A549 (cell line): Measurements from ENCODE around the gene CFAP46. TPM values are rescaled to one million over a fixed set of nuclear protein-coding genes. Genes with fewer than 3 reads are reported as not detected.

Source experiments
- ATAC-seq, 2 experiments: fragments of 200-7000 bp in 1 of 2; fragments of >200 bp in 1 of 2; cut with Nextera tagmentation in 1 of 2; cut with Tn5 transposase in 1 of 2; 3 replicates each; pipeline versions ENCODE4 v1.8.0 to v1.9.1; 2018 to 2020; ENCODE audit warnings: mild to moderate bottlenecking in 1 of 2, moderate library complexity in 1 of 2
- CTCF ChIA-PET: fragments of 300-600 bp; sonication (Branson Sonifier 250); formaldehyde crosslinking; extraction: SDS; loops from one replicate; lab custom pipeline; 2021; ENCODE audit warnings: antibody characterized with exemption, inconsistent platforms; lab: Yijun Ruan, JAX
- POLR2A ChIA-PET: fragments of 350-600 bp; formaldehyde crosslinking; extraction: SDS; loops from one replicate; lab custom pipeline; 2021; ENCODE audit warnings: antibody characterized with exemption, inconsistent platforms; lab: Yijun Ruan, JAX
- DNase-seq, 2 experiments: peaks; one replicate each; pipeline versions ENCODE4 v3.0.0 to v3.0.0-alpha.2; 2011 to 2016; ENCODE audit warnings: low read depth in 1 of 2, low spot score in 1 of 2
- FAIRE-seq: peaks from 2 replicates; lab custom pipeline; 2011; peaks lifted over from hg19 to GRCh38; lab: Jason Lieb, UNC
- H3K27ac ChIP-seq, 2 experiments: fragments of >200 bp; sonication (Bioruptor Twin); formaldehyde crosslinking; 3 replicates each; pipeline ENCODE4 v1.5.1; 2016 to 2017
- H3K4me1 ChIP-seq: fragments of >200 bp; sonication (Bioruptor Twin); formaldehyde crosslinking; 3 replicates; pipeline ENCODE4 v1.6.1; 2016
- H3K4me2 ChIP-seq: fragments of >200 bp; sonication (Bioruptor Twin); formaldehyde crosslinking; 3 replicates; pipeline ENCODE4 v1.6.1; 2016
- H3K4me3 ChIP-seq: fragments of >200 bp; sonication (Bioruptor Twin); formaldehyde crosslinking; 3 replicates; pipeline ENCODE4 v1.5.1; 2016
- H3K9me3 ChIP-seq: fragments of >200 bp; sonication (Bioruptor Twin); formaldehyde crosslinking; 3 replicates; pipeline ENCODE4 v1.6.1; 2016
- BHLHE40 ChIP-seq: IDR thresholded peaks from 2 replicates; pipeline ENCODE4 v1.6.1; 2012; ENCODE audit warnings: low read depth, low read length, inconsistent platforms
- CBX2 ChIP-seq: fragments of 200-600 bp; sonication (generic); IDR thresholded peaks from 2 replicates; pipeline ENCODE4 v1.6.1; 2016; ENCODE audit warnings: low read depth, mild to moderate bottlenecking, borderline replicate concordance
- CBX8 ChIP-seq: fragments of 200-600 bp; sonication (generic); IDR thresholded peaks from 2 replicates; pipeline ENCODE4 v1.6.1; 2016
- CEBPB ChIP-seq, 2 experiments: fragments of >200 bp in 1 of 2; sonication (Bioruptor Twin) in 1 of 2; formaldehyde crosslinking in 1 of 2; IDR thresholded peaks; 2 replicates each; pipeline ENCODE4 v1.6.1; 2012 to 2016
- CHD4 ChIP-seq: fragments of 200-600 bp; sonication (generic); IDR thresholded peaks from 2 replicates; pipeline ENCODE4 v1.6.1; 2016; ENCODE audit warnings: antibody characterized with exemption, mild to moderate bottlenecking, borderline replicate concordance
- E2F6 ChIP-seq: IDR thresholded peaks from 2 replicates; pipeline ENCODE4 v1.6.1; 2012; ENCODE audit warnings: low read depth, borderline replicate concordance
- EHMT2 ChIP-seq: fragments of 200-600 bp; sonication (generic); IDR thresholded peaks from 2 replicates; pipeline ENCODE4 v1.6.1; 2016; ENCODE audit warnings: antibody characterized with exemption, low read depth, mild to moderate bottlenecking, moderate library complexity
- ESRRA ChIP-seq: fragments of 150-350 bp; IDR thresholded peaks from 2 replicates; pipeline ENCODE4 v1.6.1; 2014; ENCODE audit warnings: mild to moderate bottlenecking, low read length, borderline replicate concordance
- FOXS1 ChIP-seq: fragments of 250-450 bp; sonication (Bioruptor Pico); IDR thresholded peaks from 2 replicates; pipeline ENCODE4 v1.5.0; 2020; ENCODE audit warnings: mild to moderate bottlenecking, moderate library complexity
- HES2 ChIP-seq: fragments of >200 bp; sonication (Bioruptor Twin); formaldehyde crosslinking; IDR thresholded peaks from 2 replicates; pipeline ENCODE4 v1.6.1; 2016
- HEYL ChIP-seq: fragments of 250-450 bp; sonication (Bioruptor Pico); IDR thresholded peaks from 2 replicates; pipeline ENCODE4 v1.8.0; 2021; ENCODE audit warnings: mild to moderate bottlenecking, moderate library complexity
- HOXB13 ChIP-seq: fragments of 250-450 bp; sonication (Bioruptor Pico); IDR thresholded peaks from 2 replicates; pipeline ENCODE4 v1.5.0; 2020; ENCODE audit warnings: low read depth, mild to moderate bottlenecking, moderate library complexity
- HOXB5 ChIP-seq: fragments of 250-450 bp; sonication (Bioruptor Pico); IDR thresholded peaks from 2 replicates; pipeline ENCODE4 v1.5.0; 2020; ENCODE audit warnings: mild to moderate bottlenecking, moderate library complexity
- JUNB ChIP-seq: fragments of >200 bp; sonication (Bioruptor Twin); formaldehyde crosslinking; IDR thresholded peaks from 2 replicates; pipeline ENCODE4 v1.6.1; 2016
- MAX ChIP-seq: IDR thresholded peaks from 2 replicates; pipeline ENCODE4 v1.6.1; 2012
- MAZ ChIP-seq: fragments of 150-350 bp; IDR thresholded peaks from 2 replicates; pipeline ENCODE4 v1.6.1; 2014; ENCODE audit warnings: antibody characterized with exemption, low read depth, low read length, borderline replicate concordance
- NFE2L2 ChIP-seq: fragments of 150-350 bp; conservative IDR thresholded peaks from 2 replicates; pipeline ENCODE4 v1.6.1; 2014; ENCODE audit warnings: low read length
- NPAS2 ChIP-seq: fragments of 250-450 bp; sonication (Bioruptor Pico); IDR thresholded peaks from 2 replicates; pipeline ENCODE4 v1.8.0; 2022; ENCODE audit warnings: mild to moderate bottlenecking, moderate library complexity, borderline replicate concordance
- PBX3 ChIP-seq: IDR thresholded peaks from 2 replicates; pipeline ENCODE4 v1.6.1; 2012
- POLR2A ChIP-seq: IDR thresholded peaks from 2 replicates; pipeline ENCODE4 v1.6.1; 2012; ENCODE audit warnings: mild to moderate bottlenecking, low read length
- POLR2AphosphoS2 ChIP-seq: conservative IDR thresholded peaks from 2 replicates; pipeline ENCODE4 v1.6.1; 2012; ENCODE audit warnings: low read length, improper control_type of control experiment, inconsistent platforms
- RAD21 ChIP-seq, 2 experiments: fragments of >200 bp in 1 of 2; sonication (Bioruptor Twin) in 1 of 2; formaldehyde crosslinking in 1 of 2; IDR thresholded peaks in 1 of 2; conservative IDR thresholded peaks in 1 of 2; 2 replicates in 1 of 2; 3 replicates in 1 of 2; pipeline ENCODE4 v1.6.1; 2012 to 2018; ENCODE audit warnings: inconsistent platforms in 1 of 2
- TP53 ChIP-seq: fragments of 250-450 bp; sonication (Bioruptor Pico); IDR thresholded peaks from 2 replicates; pipeline ENCODE4 v1.5.0; 2021; ENCODE audit warnings: mild to moderate bottlenecking, moderate library complexity
- ZSCAN20 ChIP-seq: fragments of 250-450 bp; sonication (Bioruptor Pico); IDR thresholded peaks from 2 replicates; pipeline ENCODE4 v1.8.0; 2022; ENCODE audit warnings: mild to moderate bottlenecking, moderate library complexity
- WGBS: methylation state at CpG from one replicate; pipeline ENCODE4 v1.1.6; 2017; ENCODE audit errors: missing lambda C conversion rate; 5-methylcytosine and 5-hydroxymethylcytosine counted together
- polyA plus RNA-seq, 4 experiments: library from polyadenylated mRNA; depleted of rRNA in 3 of 4; stranded (reverse); fragments of >200 nt; fragmentation: RNase III in 1 of 4; extraction: RNeasy Plus Mini Kit Qiagen cat#74134 plus additional on column Dnase treatment in 1 of 4; gene quantifications; 2 replicates in 3 of 4; 3 replicates in 1 of 4; pipeline ENCODE4 v1.2.3, GENCODE V29; 2011 to 2017

Gene CFAP46
- polyA plus RNA-seq, 2 of the 4 experiments (the other 2 are of a cell fraction), result 0.88 to 1.8 TPM

- ChIA-PET POLR2A (no interaction called here), CTCF (no interaction called here)
- FAIRE-seq (no peak), DNase-seq (no peak), ATAC-seq (no peak)
- peaks cover 18% of the 10 kb centered on the region for H3K9me3 ChIP-seq
- 51% methylated on average over 12 of the region's 12 CpGs for WGBS
- H3K4me3 ChIP-seq, result no peak overlapping the region
- no peaks in the 10 kb centered on the region for H3K4me1 ChIP-seq
- no peak overlapping the region for H3K4me2 ChIP-seq
- TF ChIP-seq RAD21 (conservative IDR thresholded peaks at IDR 0.05 in 1 of 2, IDR thresholded peaks at IDR 0.05 in 1 of 2), result no peak
- TF ChIP-seq MAX, result no peak
- TF ChIP-seq E2F6, result no peak
- no peak for TF ChIP-seq JUNB
- no peak for TF ChIP-seq ZSCAN20 (CRISPR knock-in tag)
- no peak overlapping the region for H3K27ac ChIP-seq
Observed at GRCh38 chr10:132848291-132848701, 94.1 kb downstream of the CFAP46 start.

- WGBS, result 47% methylated on average over 17 of the region's 17 CpGs
- ChIA-PET POLR2A (no interaction called here), CTCF (no interaction called here)
- no peak for TF ChIP-seq MAZ
- TF ChIP-seq PBX3, result no peak
- no peak for TF ChIP-seq CBX2
- no peak for TF ChIP-seq POLR2A
- TF ChIP-seq HES2, result no peak
- TF ChIP-seq BHLHE40, result no peak
- no peak for TF ChIP-seq CBX8
- no peak for TF ChIP-seq HEYL (CRISPR knock-in tag)
- TF ChIP-seq FOXS1 (CRISPR knock-in tag), result no peak
- ATAC-seq, result no peak
- DNase-seq, result no peak
- H3K4me2 ChIP-seq, result no peak overlapping the region
- FAIRE-seq, result no peak
- no peak overlapping the region for H3K4me3 ChIP-seq
- no peaks in the 10 kb centered on the region for H3K4me1 ChIP-seq
- H3K27ac ChIP-seq, result no peak overlapping the region
- H3K9me3 ChIP-seq, result peaks cover 18% of the 10 kb centered on the region
Observed at GRCh38 chr10:132847856-132848255, 94.5 kb downstream of the CFAP46 start.

- ChIA-PET POLR2A (no interaction called here), CTCF (no interaction called here)
- H3K4me3 ChIP-seq, result no peak overlapping the region
- no peak for FAIRE-seq
- no peak overlapping the region for H3K4me2 ChIP-seq
- no peak for DNase-seq
- H3K9me3 ChIP-seq, result peaks cover 18% of the 10 kb centered on the region
- ATAC-seq, result no peak
- H3K27ac ChIP-seq, result no peak overlapping the region
- TF ChIP-seq NPAS2 (CRISPR knock-in tag), result no peak
- no peak for TF ChIP-seq CHD4
- TF ChIP-seq JUNB, result no peak
- no peak for TF ChIP-seq HES2
- no peak for TF ChIP-seq NFE2L2
- no peak for TF ChIP-seq POLR2AphosphoS2
- no peak for TF ChIP-seq CEBPB (IDR thresholded peaks at IDR 0.05)
- TF ChIP-seq FOXS1 (CRISPR knock-in tag), result no peak
- no peak for TF ChIP-seq EHMT2
- TF ChIP-seq ZSCAN20 (CRISPR knock-in tag), result no peak
- no peak for TF ChIP-seq HOXB5 (CRISPR knock-in tag)
- TF ChIP-seq ESRRA, result no peak
- TF ChIP-seq E2F6, result no peak
- TF ChIP-seq HOXB13, result no peak
- TF ChIP-seq TP53 (CRISPR knock-in tag), result no peak
- TF ChIP-seq, all 56 proteins: peak for 0
- WGBS, result 44% methylated on average over 7 of the region's 10 CpGs
- H3K4me1 ChIP-seq, result no peaks in the 10 kb centered on the region
Observed at GRCh38 chr10:132847416-132847777, 95.0 kb downstream of the CFAP46 start.
